ENCODE data around the gene SNX10. TPM values are rescaled to one million over a fixed set of nuclear protein-coding genes. Genes with fewer than 3 reads are reported as not detected.

Gene SNX10
- total and polyA plus RNA-seq, 2 of the 8 experiments (the other 6 are each of a cell fraction or from before 2014, with no cell fraction given), result 4.4 to 9.6 TPM

DNA sequence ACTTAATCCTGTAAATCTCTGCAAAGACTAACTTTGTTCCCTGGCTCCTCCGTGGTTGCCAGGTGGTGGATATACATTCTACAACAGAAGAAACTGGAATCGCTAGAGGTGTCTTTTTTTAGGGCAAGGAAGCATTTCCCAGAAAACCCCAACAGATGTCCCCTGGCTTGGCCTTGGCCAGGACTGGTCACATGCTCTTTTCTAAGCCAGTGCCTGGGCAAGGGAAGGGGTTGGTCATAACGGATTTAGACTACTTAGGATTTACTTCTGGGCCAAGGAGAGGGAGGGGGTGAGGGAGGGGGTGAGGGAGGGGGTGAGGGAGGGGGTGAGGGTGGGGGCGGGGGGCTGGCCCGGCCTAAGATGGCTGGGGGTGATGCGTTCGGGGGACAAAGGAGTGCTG, 105.7 kb downstream of the SNX10 start:
- Histone ChIP-seq H3K23me2 (ENCODE audit: low read depth, low read length) (peaks cover 5% of the 10 kb centered on the region; the same call in 1 of the 2 replicates), H3K27me3 (replicated peaks in 1 of 4; ENCODE audit: control insufficient read depth in 3 of 4, extremely low read depth in 1 of 4, insufficient read depth in 3 of 4, low read length in 3 of 4) (no peaks in the 10 kb centered on the region), H3K36me3 (ENCODE audit: control insufficient read depth in 2 of 4, insufficient read depth in 4 of 4, low read length in 3 of 4) (no peaks in the 10 kb centered on the region), H3K79me2 (ENCODE audit: control insufficient read depth in 1 of 2, insufficient read depth in 2 of 2, low read length in 2 of 2) (no peaks in the 10 kb centered on the region), H3K4ac (replicated peaks; ENCODE audit: insufficient read length, low read depth, low read length) (no peak overlapping the region), H3K23ac (ENCODE audit: insufficient read length) (no peak overlapping the region), H2BK15ac (ENCODE audit: low read length) (no peak overlapping the region), H2BK20ac (ENCODE audit: low read length) (no peak overlapping the region), H3K9ac (replicated peaks in 1 of 4; ENCODE audit: extremely low read depth in 1 of 4, low read depth in 3 of 4, low read length in 3 of 4) (no peak overlapping the region), H2AK5ac (ENCODE audit: low read depth, low read length) (no peak overlapping the region), H4K8ac (ENCODE audit: extremely low read depth, insufficient read depth, low read length) (no peak overlapping the region), H3K18ac (ENCODE audit: extremely low read depth, low read length) (no peak overlapping the region), H3K56ac (replicated peaks; ENCODE audit: insufficient read length, low read depth, low read length) (no peak overlapping the region), H4K20me1 (replicated peaks in 1 of 2; ENCODE audit: control insufficient read depth in 1 of 2, insufficient read depth in 2 of 2, low read length in 2 of 2) (no peaks in the 10 kb centered on the region), H2BK120ac (replicated peaks; ENCODE audit: low read depth, low read length) (no peak overlapping the region), H3K4me1 (replicated peaks in 1 of 4; ENCODE audit: control insufficient read depth in 3 of 4, insufficient read depth in 4 of 4, low read length in 3 of 4) (peaks cover 0 to 13% (median 3%) of the 10 kb centered on the region in 4 experiments; a peak in 5 of 7 replicates), H3K9me3 (ENCODE audit: insufficient read depth in 2 of 2, low read depth in 1 of 2, low read length in 1 of 2) (no peaks in the 10 kb centered on the region), H3K14ac (ENCODE audit: insufficient read length) (no peak overlapping the region), H2BK12ac (ENCODE audit: low read depth, low read length) (no peak overlapping the region), H4K5ac (ENCODE audit: insufficient read length, low read depth, low read length) (no peak overlapping the region), H4K91ac (replicated peaks; ENCODE audit: insufficient read length, low read length) (no peak overlapping the region), H3K4me2 (ENCODE audit: insufficient read depth in 1 of 2, low read depth in 2 of 2, low read length in 2 of 2) (peak overlapping the region; percentile 91 to 95; a peak in 3 of 4 replicates), H3K27ac (ENCODE audit: low read depth, low read length) (no peak overlapping the region), H2AFZ (ENCODE audit: low read length) (peak overlapping the region; percentile 83), H2BK5ac (ENCODE audit: low read depth, low read length) (no peak overlapping the region), H3K79me1 (ENCODE audit: low read depth, low read length) (no peaks in the 10 kb centered on the region), H3K4me3 (ENCODE audit: extremely low read depth in 1 of 4, insufficient read depth in 2 of 4, low read depth in 3 of 4, low read length in 4 of 4) (no peak overlapping the region)
- ChIA-PET CTCF (ENCODE audit: partially characterized antibody) (interaction anchor here (0.8 to 3.4 kb wide), 9 partner anchors 9 to 270 kb away, joined by 3 to 10 read pairs (median 6); no protein-coding TSS in a partner anchor), POLR2A (ENCODE audit: partially characterized antibody) (interaction anchor here (1.0 to 2.2 kb wide), 6 partner anchors 8 to 41 kb away, joined by 3 to 13 read pairs (median 6); no protein-coding TSS in a partner anchor)
- FAIRE-seq (no peak), DNase-seq (ENCODE audit: low read depth in 1 of 2, low spot score in 2 of 2) (no peak)
- 48% methylated on average over 5 of the region's 7 CpGs; no CpG with 5 or more reads in 1 of the 2 experiments for WGBS, 2 experiments (ENCODE audit: extremely low coverage in 1 of 2, insufficient coverage in 1 of 2, insufficient read length in 1 of 2, insufficient replicate concordance in 2 of 2, low coverage in 1 of 2, low lambda C conversion rate in 2 of 2, missing lambda C conversion rate in 1 of 2)
- TF ChIP-seq RFX5 (IDR thresholded peaks at IDR 0.05; ENCODE audit: borderline replicate concordance, low read depth, low read length), result no peak
- TF ChIP-seq RBBP5 (IDR thresholded peaks at IDR 0.05; ENCODE audit: borderline replicate concordance, low read depth, low read length), result no peak
- TF ChIP-seq NANOG (IDR thresholded peaks at IDR 0.05; ENCODE audit: insufficient read depth, low read depth, low read length, poor library complexity, severe bottlenecking), result no peak
- no peak for TF ChIP-seq ZNF274 (IDR thresholded peaks at IDR 0.05; ENCODE audit: borderline replicate concordance, extremely low read depth, low read length)
- TF ChIP-seq FOSL1 (IDR thresholded peaks at IDR 0.05; ENCODE audit: insufficient read depth, low read depth, low read length), result no peak
- TF ChIP-seq RXRA (IDR thresholded peaks at IDR 0.05; ENCODE audit: insufficient read depth, low read depth, low read length), result no peak
- TF ChIP-seq POLR2A (IDR thresholded peaks at IDR 0.05; ENCODE audit: control extremely low read depth in 1 of 2, low read depth in 2 of 2, low read length in 2 of 2), result no peak
- no peak for TF ChIP-seq CBX5 (IDR thresholded peaks at IDR 0.05; ENCODE audit: low read depth, low read length)
- TF ChIP-seq, protein P1, sequence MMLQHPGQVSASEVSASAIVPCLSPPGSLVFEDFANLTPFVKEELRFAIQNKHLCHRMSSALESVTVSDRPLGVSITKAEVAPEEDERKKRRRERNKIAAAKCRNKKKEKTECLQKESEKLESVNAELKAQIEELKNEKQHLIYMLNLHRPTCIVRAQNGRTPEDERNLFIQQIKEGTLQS (IDR thresholded peaks at IDR 0.05; ENCODE audit: insufficient read depth, low read depth, low read length), result no peak
- TF ChIP-seq CBX8 (IDR thresholded peaks at IDR 0.05; ENCODE audit: borderline replicate concordance, low read depth, low read length), result no peak
- no peak for TF ChIP-seq SRF (IDR thresholded peaks at IDR 0.05; ENCODE audit: low read depth, low read length)

All from H1 (cell line).